NCI-H2196 (cell line): ENCODE measurements around the gene CCBE1.
A peak's percentile ranks its signal among the peaks of the same experiment; 100 is the strongest.
"Not testable (repeated sequence)": the region's sequence is repeated elsewhere in the genome, so short reads cannot be mapped to it uniquely, and the experiment has no call there.

ENCODE experiments used
- DNase-seq: peaks from one replicate; lab custom pipeline; 2025; ENCODE audit not compliant: unreplicated experiment; lab: John Stamatoyannopoulos, UW

CCBE1 gene

DNA sequence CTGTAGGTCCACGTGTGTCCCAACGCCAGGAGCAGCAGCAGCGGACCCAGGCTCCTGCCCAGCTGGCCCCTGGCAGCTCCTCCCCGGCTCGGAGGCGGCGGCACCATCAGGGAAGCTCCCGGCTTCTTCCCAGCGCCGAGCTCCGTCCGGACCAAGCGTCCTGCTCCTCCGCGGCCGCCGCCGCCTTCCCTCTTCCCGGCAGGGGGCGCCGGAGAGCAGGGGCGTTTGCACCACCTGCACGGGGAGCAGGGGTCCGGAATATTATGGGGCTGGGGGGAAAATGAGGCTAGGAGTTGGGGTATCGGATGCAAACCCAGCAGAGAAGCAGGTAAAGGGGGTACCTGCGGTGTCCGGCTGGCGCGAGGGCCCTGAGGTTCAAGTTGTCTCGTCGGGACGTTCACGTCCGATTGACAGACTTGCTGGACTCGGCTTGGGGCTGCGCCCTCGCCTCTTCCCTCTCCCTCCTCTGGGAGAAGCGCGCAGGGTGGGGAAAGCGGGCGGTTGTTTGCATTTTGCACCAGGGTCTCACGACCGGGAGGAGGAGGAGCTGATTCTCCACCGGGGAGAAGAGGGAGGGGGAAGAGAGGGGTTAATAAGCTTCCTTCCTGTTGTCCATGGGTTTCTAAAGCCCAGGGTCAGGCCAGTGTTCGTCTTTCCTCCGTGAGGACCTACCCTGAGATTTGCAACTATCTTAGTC lies at the start of gene CCBE1:
Gene CCBE1, minus strand, starts transcription at position 188 of the 697 bp plus-strand sequence.
- peak; percentile 77 for DNase-seq

DNA sequence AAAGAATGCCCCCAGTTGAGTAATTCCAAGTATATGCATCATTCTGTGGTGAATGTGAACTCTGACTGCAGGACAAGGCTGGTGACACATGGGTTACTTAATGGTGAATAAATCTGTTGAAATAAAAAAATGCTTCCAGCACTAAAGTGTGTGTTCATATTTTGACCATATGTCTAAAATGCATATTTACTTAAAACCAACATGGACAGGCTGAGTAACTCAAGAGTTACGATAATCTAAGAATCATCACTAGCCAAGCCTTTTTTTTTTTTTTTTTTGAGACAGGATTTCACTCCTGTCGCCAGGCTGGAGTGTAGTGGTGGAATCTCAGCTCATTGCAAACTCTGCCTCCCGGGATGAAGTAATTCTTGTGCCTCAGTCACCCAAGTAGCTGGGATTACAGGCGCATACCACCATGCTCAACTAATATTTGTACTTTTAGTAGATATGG lies 47.1 kb upstream of the CCBE1 start:
- no peak for DNase-seq

DNA sequence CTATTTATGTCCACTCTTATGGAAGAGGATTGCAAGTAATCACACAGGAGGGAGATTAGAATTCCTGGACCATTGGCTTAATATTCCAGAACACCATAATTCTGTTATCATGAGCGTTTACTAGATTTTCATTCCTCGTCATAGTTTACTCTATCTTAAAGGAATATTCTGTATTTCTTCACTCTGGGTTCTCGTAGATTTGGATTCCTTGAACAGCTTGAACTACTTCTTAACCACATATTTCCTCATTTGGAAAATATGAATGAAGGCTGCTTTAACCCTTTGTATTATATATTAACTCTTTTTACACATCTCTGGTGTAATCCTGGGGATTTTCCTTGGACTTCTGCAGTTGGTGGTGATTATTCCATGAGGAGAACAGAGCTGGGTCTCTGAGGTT lies 46.3 kb upstream of the CCBE1 start:
- DNase-seq = no peak

DNA sequence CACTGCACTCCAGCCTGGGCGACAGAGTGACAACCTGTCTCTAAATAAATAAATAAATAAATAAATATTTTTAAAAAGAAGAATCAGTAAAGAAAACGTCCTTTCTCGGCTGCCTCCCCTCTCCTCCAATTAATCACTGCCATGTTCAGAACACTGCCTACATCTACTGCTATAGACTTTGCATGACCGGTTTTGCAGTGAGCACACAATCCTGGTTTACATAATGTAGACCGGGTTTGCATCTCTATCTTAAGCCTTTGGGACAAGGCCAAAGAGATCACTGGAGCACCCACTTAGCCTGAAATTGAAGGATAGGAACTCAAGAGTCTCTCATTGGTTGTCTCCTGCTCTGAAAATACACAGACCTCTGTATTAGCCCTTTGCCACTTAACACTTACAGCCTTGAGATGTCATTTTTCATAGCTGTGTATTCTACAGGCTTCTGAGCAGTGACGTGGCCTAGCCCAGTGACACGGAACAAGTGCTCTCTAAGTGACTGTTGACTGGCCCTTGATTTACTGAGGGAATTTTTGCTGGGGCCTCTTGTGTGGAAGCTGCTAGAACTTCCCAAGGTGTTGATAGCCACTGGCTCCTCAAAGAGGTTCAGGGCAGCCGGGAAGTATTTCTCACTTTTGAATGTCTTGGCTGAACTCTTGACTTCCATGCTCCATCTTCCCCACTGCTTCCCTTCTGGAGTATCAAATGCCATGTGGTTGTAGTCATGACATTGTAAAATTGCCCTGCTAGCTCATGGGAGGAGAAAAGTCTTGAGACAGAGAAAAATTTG lies 45.3 kb upstream of the CCBE1 start:
- DNase-seq = no peak

DNA sequence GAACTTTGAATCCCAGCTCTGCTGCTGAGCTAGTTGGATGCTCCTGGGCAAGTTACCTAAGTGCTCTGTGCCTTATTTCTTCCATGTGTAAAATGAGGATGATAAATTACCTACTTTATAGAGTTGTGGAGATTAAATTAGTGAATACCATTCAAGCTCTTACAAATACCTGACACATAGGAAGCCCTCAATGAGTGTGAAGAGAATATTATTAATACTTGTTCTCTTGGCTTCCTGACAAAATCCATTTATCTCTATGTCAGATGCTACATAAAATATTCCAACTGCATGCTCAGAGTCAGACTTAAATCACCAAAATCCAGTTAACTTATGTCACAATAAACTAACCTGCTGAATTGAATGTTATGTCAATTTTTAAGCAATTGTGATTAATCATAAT lies 42.9 kb upstream of the CCBE1 start:
- DNase-seq = no peak

DNA sequence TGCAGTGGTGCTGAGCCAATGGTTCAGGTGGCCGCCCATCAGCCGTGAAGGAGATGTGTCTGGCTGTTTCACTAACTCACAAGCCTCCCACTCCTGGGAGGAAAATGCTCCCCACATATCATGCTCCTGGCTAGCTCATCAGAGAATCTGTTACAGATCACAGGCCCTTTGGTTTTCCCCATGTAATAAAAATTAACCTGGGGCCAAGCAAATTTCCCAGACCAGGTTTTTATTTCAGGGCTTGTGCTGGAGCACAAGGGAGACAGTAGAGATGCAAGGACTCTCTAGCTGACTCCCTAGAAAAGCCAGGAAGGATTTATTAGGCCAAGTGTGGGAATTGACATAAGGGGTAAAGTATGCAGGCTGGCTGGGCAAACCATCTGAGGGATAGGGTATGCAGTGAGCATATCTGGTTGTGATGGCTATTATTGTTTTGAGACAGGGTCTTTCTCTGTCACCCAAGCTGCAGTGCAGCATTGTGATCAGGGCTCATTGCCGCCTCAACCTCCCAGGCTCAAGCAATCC lies 40.6 kb upstream of the CCBE1 start:
- DNase-seq = no peak

DNA sequence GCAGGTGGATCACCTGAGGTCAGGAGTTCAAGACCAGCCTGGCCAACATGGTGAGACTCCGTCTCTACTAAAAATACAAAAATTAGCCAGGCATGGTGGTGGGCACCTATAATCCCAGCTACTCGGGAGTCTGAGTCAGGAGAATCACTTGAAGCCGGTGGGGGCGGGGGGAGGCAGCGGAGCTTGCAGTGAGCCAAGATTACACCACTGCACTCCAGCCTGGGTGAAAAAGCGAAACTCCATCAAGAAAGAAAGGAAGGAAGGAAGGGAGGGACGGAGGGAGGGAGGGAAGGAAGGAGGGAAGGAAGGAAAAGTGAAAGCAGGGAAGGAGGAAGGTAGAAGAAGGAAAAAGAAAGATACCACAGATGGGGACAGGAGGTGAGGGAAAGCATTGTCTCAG lies 40.1 kb upstream of the CCBE1 start:
- DNase-seq = not testable (repeated sequence)

DNA sequence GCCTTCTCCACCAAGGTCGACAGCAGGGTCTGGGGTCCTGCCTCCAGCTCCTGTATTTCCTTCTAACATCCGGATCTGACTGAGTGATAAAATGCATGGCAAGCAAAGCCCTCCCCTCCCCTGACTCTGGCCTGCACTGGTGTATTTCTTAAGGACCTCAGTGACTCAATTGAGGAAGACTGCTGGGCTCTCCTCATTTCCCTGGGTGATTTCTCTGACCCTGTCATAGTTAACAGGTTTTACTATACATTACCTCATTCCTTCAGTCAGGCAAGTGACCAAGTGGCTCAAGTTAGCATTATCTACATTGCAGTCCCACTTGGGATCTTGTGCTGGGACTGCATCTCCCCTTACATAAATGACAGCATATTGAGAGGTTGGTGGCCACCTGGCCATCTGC lies 38.8 kb upstream of the CCBE1 start:
- no peak for DNase-seq

DNA sequence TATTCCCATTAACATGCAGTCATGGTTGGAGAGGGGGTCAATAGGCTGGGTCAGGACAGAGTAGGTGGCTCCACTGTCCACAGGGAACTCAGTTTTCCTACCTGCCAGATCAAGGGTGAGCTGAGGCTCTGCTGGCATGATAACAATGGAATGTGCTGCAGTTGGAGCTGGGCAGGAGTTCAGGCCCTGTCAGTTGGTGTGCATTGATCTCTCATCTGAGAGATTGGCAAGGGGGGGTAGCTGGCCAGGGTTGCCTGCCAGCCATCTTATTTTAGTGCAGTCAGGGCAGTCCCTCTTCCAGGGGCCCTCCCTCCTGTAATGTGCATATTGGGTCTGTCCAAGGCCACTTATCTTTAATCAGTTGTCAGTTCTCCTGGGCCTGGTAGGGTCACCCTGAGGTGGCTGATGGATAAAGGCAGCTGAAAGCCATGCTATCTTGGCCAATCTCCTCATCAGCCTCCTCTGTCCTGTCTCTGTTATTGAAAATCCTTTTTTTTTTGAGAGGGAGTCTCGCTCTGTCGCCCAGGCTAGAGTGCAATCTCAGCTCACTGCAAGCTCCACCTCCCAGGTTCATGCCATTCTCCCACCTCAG lies 38.1 kb upstream of the CCBE1 start:
- DNase-seq = no peak

DNA sequence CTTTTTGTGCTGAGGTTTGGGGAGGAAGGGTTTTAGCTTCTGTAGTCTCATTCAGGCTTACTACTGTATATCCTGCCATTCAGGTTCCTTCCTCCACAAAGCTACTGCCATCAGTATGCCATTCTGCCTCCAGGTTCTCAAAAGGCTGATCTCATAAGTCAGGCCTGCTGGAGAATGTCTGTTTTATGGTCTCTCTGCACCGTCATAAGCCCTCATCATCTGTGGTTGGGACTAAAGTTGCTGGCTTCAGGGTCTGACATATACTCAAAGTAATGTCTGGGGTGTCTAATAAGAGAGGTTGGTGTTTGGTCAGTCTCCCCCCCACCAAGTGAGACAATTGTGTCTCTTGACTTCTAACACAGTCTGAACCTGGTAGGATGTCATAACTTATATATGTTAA lies 36.2 kb upstream of the CCBE1 start:
- no peak for DNase-seq

DNA sequence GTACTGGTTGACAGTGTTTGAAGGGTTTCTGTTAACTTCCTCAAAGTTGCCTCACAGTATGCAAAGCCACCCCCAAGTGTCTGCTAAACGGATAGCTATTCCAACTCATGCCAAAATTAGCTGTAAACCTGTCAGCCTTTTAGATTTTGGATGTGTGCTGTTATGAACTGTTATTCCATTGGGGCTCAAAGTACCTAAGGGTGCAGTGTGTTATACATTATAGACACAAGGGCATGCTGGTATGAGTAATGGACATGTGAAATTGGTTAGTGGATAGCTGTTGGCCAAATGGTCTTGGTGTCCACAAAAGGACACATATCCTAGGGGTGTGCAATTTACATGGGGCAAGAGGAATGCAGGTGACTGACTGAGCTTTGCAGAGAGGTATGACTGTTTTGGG lies 33.7 kb upstream of the CCBE1 start:
- no peak for DNase-seq

DNA sequence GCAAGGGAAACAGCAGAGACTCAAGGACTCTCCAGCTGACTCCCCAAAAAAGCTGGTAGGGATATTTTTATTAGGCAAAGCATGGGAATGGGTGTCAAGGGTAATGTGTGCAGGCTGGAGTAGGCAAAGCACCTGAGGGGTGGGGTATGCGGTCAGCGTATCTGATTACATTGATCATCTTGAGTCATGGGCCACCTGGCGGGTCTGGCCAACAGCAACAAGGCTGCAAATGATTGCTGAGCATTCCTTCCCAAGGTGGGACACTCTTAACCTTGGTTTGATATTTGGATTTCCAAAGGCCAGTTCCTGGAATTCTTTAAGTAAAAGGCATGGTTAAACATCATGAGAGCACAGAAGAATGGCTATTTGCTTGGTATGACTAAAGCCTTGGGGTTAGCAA lies 32.6 kb upstream of the CCBE1 start:
- no peak for DNase-seq

DNA sequence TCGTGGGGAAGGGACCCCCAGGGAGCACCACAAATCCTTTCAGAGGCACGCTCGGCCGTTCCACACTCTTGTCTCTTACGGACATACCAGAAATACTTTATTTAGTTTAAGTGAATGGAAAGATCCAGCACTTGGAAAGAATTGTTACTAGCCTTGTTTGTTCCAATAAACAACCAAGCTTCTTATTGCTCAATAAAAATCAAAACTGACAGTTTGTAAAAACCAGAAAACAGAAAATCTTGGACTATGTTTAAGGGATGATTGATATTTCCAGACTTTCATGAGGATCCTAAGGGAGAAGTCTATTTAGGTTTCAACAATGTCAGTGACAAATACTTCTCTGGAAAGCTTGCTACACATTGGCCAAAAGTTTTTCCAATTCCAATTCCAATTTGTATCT lies 31.6 kb upstream of the CCBE1 start:
- DNase-seq = no peak

DNA sequence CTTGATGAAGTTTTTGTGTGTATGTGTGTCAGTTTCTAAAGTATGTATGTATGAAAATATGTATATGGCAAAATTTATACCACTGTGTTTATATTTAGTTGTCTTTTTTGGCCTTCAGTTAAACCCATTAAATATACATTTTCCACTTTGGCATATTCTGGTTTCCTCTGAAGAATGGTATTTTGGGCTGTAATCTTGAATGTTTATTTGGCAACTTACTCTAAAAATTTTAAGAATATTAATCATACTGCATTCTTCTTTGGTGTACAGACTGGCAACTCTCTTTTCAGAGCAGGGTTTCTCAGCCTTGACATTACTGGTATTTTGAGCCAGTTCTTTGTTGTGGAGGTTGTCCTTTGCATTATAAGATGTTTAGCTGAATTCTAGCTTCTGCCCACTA lies 27.9 kb upstream of the CCBE1 start:
- no peak for DNase-seq

DNA sequence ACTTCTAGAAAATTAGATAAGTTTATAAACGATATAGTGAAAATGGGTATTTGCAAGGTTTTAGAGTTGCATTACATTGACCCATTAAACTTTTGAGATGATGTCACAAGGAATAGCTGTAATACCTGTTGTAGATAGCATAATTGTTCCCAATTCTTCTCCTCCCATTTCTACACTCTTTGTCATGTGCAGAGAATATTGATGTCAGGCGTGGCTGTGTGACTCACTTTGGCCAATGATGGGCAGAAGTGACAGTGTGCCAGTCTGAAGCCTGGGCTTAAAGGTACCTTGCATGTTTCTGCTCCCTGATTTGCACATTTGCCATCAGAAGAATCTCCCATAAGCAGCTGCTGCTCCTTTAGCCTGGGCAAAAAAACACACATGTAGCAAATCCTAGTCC lies 26.9 kb upstream of the CCBE1 start:
- DNase-seq = no peak

DNA sequence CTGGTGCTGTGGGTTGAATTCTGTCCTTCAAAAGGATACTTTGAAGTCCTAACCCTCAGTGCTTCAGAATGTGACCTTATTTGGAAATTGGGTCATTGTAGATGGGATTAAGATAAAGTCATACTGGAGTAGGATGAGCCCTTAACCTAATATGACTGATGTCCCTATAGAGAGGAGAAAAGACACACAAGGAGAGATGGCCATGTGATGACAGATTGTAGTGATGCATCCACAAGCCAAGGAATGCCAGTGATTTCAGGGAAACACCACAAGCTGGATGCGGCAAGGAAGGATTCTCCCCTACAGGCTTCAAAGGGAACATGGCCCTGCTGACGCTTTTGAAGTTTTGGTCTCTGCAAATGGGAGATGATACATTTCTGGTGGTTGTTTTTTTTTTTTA lies 24.7 kb upstream of the CCBE1 start:
- DNase-seq = no peak

DNA sequence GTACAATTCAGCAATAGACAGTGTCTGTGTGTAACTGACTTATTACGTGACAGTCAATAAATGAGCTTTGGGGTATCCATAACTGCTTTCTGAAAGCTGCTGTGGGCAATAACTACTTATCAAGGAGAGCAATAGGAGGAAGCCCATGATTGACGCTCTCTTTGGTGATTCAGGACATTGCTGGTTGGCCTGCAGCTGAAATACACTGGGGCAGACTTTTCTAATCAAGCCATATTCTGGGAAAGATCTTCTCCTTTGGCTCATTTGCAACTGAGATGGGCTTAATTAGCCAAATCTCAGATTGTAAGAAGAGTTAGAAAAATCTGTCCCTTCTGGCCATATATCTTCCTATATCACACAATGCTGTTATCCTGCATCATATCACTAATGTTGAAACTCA lies 24.0 kb upstream of the CCBE1 start:
- DNase-seq = no peak

DNA sequence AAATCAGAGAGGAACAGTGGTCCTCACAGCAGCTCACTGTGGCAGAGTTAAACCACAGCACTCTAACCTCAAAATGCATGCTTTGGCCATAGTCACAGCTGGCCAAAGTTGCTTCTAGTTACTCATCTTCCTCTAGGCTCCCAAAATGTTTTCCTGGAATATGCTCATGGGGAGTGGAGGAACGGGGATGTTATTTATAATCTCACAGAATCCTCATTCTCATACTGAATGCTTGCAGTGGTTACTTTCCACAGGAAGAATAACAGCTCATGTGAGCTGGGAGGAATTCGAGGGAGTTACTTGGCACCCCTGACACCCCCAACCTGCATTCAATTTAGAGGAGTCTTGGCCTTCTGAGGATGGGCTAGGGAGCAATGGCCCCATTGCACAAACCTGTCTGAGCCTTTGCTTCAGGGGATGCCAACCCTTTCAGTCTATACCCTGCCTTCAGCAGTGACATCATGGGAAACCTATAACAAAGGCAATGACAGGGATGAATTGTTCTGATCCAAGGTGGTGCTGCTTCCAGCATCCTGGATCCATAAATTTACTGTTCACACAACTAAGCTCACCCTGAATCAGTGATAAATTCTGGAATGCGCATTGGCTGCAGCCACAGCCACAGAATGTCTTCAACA lies 22.4 kb upstream of the CCBE1 start:
- DNase-seq = no peak

DNA sequence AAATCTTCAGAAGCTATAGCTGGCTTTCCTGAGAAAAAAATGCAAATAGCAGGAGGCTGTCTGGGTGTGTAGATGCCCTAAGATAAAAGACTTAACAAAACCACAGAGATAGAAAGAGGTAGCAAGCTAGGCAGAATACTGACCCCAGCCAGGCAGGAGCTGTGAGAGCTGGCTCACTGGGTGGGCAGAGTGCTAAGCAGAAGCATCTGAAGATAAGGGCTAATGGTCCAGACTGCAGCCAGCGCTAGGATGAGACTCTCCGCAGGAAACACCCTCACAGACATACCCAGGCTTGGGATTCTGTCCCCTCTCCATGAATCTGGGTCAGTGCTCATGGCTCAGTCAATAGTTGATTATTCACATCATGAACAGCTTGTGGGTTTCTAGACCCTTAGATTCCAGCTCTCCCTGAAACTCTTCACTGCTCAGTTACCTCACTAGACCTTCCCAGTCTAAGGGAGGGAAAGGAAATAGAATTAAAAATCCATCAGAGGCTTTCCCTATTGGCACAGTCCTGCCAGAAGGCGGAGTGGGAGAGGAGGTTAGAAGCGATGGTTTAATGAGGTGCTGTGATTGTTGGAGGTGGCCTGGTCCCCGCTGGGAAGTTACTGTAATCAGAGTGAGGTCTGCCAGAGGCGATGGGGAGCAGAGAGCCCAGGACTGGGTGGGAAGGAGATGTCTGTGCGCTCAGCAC lies 21.4 kb upstream of the CCBE1 start:
- DNase-seq = no peak

DNA sequence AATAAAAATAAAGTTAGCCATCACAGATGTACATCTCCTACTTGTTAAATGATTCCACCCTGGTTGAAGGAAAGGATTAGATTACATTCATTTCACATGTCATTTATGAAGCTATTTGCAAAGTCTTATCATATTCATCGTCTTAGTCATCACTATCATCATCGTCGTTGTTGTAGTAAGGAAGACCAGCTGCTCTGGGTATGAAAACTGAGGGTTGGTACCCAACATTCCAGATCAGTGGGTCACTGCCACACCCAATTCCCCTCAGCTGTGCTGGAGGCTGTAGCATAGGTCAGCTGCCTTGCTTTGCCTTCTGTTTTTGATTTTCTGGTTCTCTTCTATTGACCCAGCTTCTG lies 20.9 kb upstream of the CCBE1 start:
- DNase-seq = no peak

DNA sequence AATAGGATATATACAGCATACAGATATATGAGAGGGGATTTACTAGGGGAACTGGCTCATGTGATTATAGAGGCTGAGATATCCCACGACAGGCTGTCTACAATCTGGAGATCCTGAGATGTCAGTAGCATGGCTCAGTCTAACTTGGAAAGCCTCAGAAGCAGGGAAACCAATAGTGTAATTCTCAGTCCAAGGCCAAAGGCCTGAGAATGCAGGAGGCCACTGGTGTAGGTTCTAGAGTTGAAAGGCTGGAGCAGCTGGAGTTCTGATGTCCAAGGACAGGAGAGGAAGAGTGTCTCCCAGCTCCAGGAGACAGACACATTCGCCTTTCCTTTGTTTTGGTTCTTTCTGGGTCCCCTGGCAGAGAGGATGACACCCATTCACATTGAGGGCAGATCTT lies 20.1 kb upstream of the CCBE1 start:
- no peak for DNase-seq
